H1 (cell line): ENCODE measurements around the gene SEH1L. TPM values are rescaled to one million over a fixed set of nuclear protein-coding genes. Genes with fewer than 3 reads are reported as not detected.
A peak's percentile ranks its signal among the peaks of the same experiment; 100 is the strongest.

Experiments used
- BRCA1 ChIP-seq: IDR thresholded peaks from 2 replicates; pipeline ENCODE4 v1.6.1; 2012; ENCODE audit warnings: low read depth, low read length, improper control_type of control experiment
- CHD2 ChIP-seq: IDR thresholded peaks from 2 replicates; pipeline ENCODE4 v1.6.1; 2012; ENCODE audit warnings: low read length, improper control_type of control experiment
- CTCF ChIP-seq, 3 experiments: IDR thresholded peaks; 1 replicate in 2 of 3; 2 replicates in 1 of 3; pipeline versions ENCODE4 v1.5.1 to v1.6.1; 2011; ENCODE audit warnings: low read length in 3 of 3, mild to moderate bottlenecking in 3 of 3, inconsistent platforms in 2 of 3, low read depth in 1 of 3, moderate library complexity in 1 of 3; ENCODE audit not compliant: insufficient read depth in 1 of 3; ENCODE audit errors: control extremely low read depth in 1 of 3
- GTF2F1 ChIP-seq: IDR thresholded peaks from 2 replicates; pipeline ENCODE4 v1.6.1; 2012; ENCODE audit warnings: low read depth, low read length, improper control_type of control experiment, borderline replicate concordance
- SAP30 ChIP-seq: fragments of 300-600 bp; sonication (generic); IDR thresholded peaks from 2 replicates; pipeline ENCODE4 v1.7.1; 2012; ENCODE audit warnings: low read length, moderate library complexity, mild to moderate bottlenecking, inconsistent platforms; ENCODE audit not compliant: insufficient read depth, insufficient replicate concordance
- polyA plus RNA-seq, 7 experiments: library from polyadenylated mRNA; depleted of rRNA in 3 of 7; stranded (reverse) in 5 of 7; unstranded in 2 of 7; fragments of >200 nt in 5 of 7; fragments of 200-250 nt in 2 of 7; gene quantifications; 1 replicate in 5 of 7; 2 replicates in 1 of 7; 4 replicates in 1 of 7; pipeline versions ENCODE4 v1.2.1 to v1.2.3, GENCODE V29; 2011 to 2013; ENCODE audit warnings: missing spikeins in 2 of 7, mixed read lengths in 2 of 7
- total RNA-seq: library from RNA; stranded (reverse); fragmentation: NEBNext Ultra II Directional; extraction: Animal tissue kit (Norgen Biotek cat#: 25700); gene quantifications from 2 replicates; pipeline ENCODE4 v1.2.1, GENCODE V29; 2021

The SEH1L gene
- total and polyA plus RNA-seq, 2 of the 8 experiments (the other 6 are each of a cell fraction or from before 2014, with no cell fraction given) = 41.7 to 96.7 TPM

GRCh38 chr18:12990967-12991820 lies 43.4 kb downstream of the SEH1L start, which contains the start of gene CEP192 (continued):
- peak; percentile 83 for TF ChIP-seq SAP30
- TF ChIP-seq BRCA1 = no peak
- TF ChIP-seq CTCF (IDR thresholded peaks at IDR 0.05; ENCODE audit: control extremely low read depth in 1 of 3, insufficient read depth in 1 of 3, low read depth in 1 of 3, low read length in 3 of 3) = no peak
- no peak for TF ChIP-seq CHD2
- peak; percentile 64; the same call in 1 of the 2 replicates for TF ChIP-seq GTF2F1
